Mesodermal cell (in vitro differentiated cells): ENCODE measurements around the gene FAM50A.

Source experiments
- H3K27ac ChIP-seq: 2 replicates; pipeline ENCODE4 v1.7.0; 2013; ENCODE audit warnings: mild to moderate bottlenecking, low read depth, low read length, moderate library complexity; ENCODE audit not compliant: severe bottlenecking
- H3K36me3 ChIP-seq: 2 replicates; pipeline ENCODE4 v1.7.1; 2013; ENCODE audit warnings: mild to moderate bottlenecking, low read length, moderate library complexity; ENCODE audit not compliant: control insufficient read depth, insufficient read depth
- H3K4me1 ChIP-seq: one replicate; pipeline ENCODE4 v1.7.1; 2013; ENCODE audit warnings: mild to moderate bottlenecking, low read length; ENCODE audit not compliant: insufficient read depth, control insufficient read depth, poor library complexity, severe bottlenecking
- H3K4me3 ChIP-seq: 2 replicates; pipeline ENCODE4 v1.7.0; 2013; ENCODE audit warnings: low read length, control low read depth, mild to moderate bottlenecking; ENCODE audit not compliant: insufficient read depth, poor library complexity, severe bottlenecking; ENCODE audit errors: extremely low read depth
- H3K9me3 ChIP-seq: 2 replicates; pipeline ENCODE4 v1.7.1; 2013; ENCODE audit warnings: mild to moderate bottlenecking, low read length, moderate library complexity; ENCODE audit not compliant: control insufficient read depth
- WGBS, 2 experiments: methylation state at CpG; one replicate each; pipeline ENCODE4 v1.1.5; 2013; ENCODE audit warnings: missing lambda C conversion rate in 2 of 2; ENCODE audit not compliant: insufficient coverage in 2 of 2; 5-methylcytosine and 5-hydroxymethylcytosine counted together

The FAM50A gene

DNA sequence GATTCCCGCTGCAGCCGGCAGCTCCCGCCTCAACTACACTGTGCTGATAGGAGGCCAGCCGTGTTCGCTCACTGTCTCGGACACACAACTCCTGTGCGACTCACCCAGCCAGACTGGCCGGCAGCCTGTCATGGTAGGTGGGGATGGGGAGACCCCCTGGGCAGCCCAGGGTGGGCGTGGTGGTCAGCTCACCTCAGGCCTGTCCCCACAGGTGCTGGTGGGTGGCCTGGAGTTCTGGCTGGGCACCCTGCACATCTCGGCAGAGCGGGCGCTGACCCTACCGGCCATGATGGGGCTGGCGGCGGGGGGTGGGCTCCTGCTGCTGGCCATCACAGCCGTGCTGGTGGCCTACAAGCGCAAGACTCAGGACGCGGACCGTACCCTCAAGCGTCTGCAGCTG lies 23.6 kb downstream of the FAM50A start:
- 96 to 100% methylated on average over 4 to 9 of the region's 21 CpGs for WGBS, 2 experiments
- H3K36me3 ChIP-seq, result peaks cover 49% of the 10 kb centered on the region
- no peak overlapping the region for H3K4me3 ChIP-seq
- H3K27ac ChIP-seq, result no peak overlapping the region
- H3K4me1 ChIP-seq, result no peaks in the 10 kb centered on the region
- no peaks in the 10 kb centered on the region for H3K9me3 ChIP-seq

- Histone ChIP-seq H3K27ac (no peak overlapping the region), H3K9me3 (no peaks in the 10 kb centered on the region), H3K4me3 (no peak overlapping the region), H3K36me3 (peaks cover 42% of the 10 kb centered on the region), H3K4me1 (no peaks in the 10 kb centered on the region)
- 98% methylated on average over 10 to 17 of the region's 23 CpGs for WGBS, 2 experiments
These were observed 24.3 kb downstream of the FAM50A start for GRCh38 chrX:154468217-154468616.

DNA sequence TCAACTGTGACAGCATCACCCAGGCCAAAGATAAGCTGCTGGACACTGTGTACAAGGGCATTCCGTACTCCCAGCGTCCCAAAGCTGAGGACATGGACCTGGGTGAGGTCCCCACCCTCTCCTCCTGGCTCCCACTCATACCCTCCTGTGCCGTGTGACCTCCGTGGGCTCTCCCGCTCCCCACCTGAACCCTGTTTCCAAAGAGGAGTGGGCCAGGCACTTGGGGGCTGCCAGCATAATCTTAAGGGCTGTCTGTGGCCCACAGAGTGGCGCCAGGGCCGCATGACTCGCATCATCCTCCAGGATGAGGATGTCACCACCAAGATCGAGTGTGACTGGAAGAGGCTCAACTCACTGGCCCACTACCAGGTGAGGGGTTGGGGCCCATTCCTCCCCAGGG lies 25.2 kb downstream of the FAM50A start:
- Histone ChIP-seq H3K9me3 (no peaks in the 10 kb centered on the region), H3K36me3 (peaks cover 41% of the 10 kb centered on the region), H3K4me3 (no peak overlapping the region), H3K27ac (no peak overlapping the region), H3K4me1 (no peaks in the 10 kb centered on the region)
- 100% methylated on average over 3 of the region's 9 CpGs; no CpG with 5 or more reads in 1 of the 2 experiments for WGBS, 2 experiments

- H3K27ac ChIP-seq, result no peak overlapping the region
- H3K4me1 ChIP-seq, result no peaks in the 10 kb centered on the region
- no peaks in the 10 kb centered on the region for H3K9me3 ChIP-seq
- WGBS, 2 experiments, result 97 to 100% methylated on average over 12 to 14 of the region's 18 CpGs
- H3K4me3 ChIP-seq, result no peak overlapping the region
- H3K36me3 ChIP-seq, result peaks cover 33% of the 10 kb centered on the region
These were observed 25.9 kb downstream of the FAM50A start for GRCh38 chrX:154469880-154470279.

GRCh38 chrX:154470434-154470833 lies 26.5 kb downstream of the FAM50A start:
- Histone ChIP-seq H3K27ac (no peak overlapping the region), H3K4me1 (no peaks in the 10 kb centered on the region), H3K9me3 (no peaks in the 10 kb centered on the region), H3K36me3 (peaks cover 32% of the 10 kb centered on the region), H3K4me3 (no peak overlapping the region)
- 94 to 97% methylated on average over 11 to 12 of the region's 14 CpGs for WGBS, 2 experiments

- H3K27ac ChIP-seq, result no peak overlapping the region
- H3K9me3 ChIP-seq, result no peaks in the 10 kb centered on the region
- WGBS, 2 experiments, result 95 to 99% methylated on average over 14 to 16 of the region's 23 CpGs
- no peak overlapping the region for H3K4me3 ChIP-seq
- peaks cover 32% of the 10 kb centered on the region for H3K36me3 ChIP-seq
- no peaks in the 10 kb centered on the region for H3K4me1 ChIP-seq
These were observed 27.1 kb downstream of the FAM50A start for GRCh38 chrX:154470914-154471568.

- no peak overlapping the region for H3K4me3 ChIP-seq
- H3K36me3 ChIP-seq, result peaks cover 29% of the 10 kb centered on the region
- no peaks in the 10 kb centered on the region for H3K4me1 ChIP-seq
- WGBS, 2 experiments, result 83 to 88% methylated on average over 1 of the region's 23 CpGs
- H3K9me3 ChIP-seq, result no peaks in the 10 kb centered on the region
- H3K27ac ChIP-seq, result no peak overlapping the region
These were observed 28.1 kb downstream of the FAM50A start for GRCh38 chrX:154471839-154472684.

DNA sequence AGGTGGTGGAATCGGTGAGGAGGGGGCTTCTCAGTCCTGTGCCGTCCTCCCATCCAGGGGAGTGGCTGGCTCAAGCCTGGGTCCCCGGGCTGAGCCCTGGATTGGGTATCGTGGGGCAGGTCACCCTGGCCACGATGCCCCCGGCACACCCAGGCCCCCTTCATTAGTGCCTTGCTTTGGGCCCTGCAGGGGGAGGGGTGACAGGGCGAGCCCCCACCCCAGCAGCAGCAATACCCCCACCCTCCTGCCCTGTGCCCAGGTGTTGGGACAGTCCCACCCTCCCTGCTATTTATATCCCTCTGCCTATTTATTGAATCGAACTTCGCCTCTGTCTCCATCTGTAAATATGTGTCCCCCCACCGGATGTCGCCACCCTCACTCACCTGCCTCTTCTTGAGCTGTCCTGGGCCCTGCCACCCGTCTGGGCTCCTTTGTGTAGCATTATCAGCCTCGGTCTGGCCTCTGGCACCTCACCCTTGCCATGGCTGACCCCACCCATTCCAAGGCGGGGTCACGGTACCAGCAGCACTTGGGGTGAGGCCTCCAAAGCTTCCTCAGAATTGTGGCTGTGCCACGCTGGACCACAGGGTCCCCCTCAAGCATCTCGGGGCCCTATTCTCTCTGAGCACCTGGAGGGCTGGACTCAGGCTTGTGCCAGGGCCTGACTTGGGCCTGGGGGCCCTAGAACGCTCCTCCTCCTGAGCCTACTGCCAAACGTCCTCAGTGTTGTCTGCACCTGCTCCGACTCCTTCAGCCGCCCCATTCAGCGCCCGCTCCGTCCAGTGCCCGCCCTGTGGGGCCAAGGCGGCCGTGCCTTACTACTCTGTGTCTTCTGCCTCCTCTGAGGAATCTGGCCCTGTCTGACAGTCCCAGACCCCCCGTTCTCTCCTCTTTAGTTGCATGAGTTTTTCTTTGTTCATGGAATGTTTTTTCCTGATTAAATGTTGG lies 29.0 kb downstream of the FAM50A start:
- whole genome bisulfite sequencing, 2 experiments, result 91 to 93% methylated on average over 16 to 17 of the region's 28 CpGs
- Histone ChIP-seq H3K27ac (no peak overlapping the region), H3K9me3 (no peaks in the 10 kb centered on the region), H3K4me3 (no peak overlapping the region), H3K36me3 (peaks cover 29% of the 10 kb centered on the region), H3K4me1 (no peaks in the 10 kb centered on the region)

GRCh38 chrX:154473683-154474082 lies 29.7 kb downstream of the FAM50A start:
- WGBS, 2 experiments, result 80% methylated on average over 1 of the region's 7 CpGs; no CpG with 5 or more reads in 1 of the 2 experiments
- H3K4me1 ChIP-seq, result no peaks in the 10 kb centered on the region
- no peak overlapping the region for H3K27ac ChIP-seq
- H3K9me3 ChIP-seq, result no peaks in the 10 kb centered on the region
- H3K36me3 ChIP-seq, result peaks cover 22% of the 10 kb centered on the region
- H3K4me3 ChIP-seq, result no peak overlapping the region

GRCh38 chrX:154476821-154477220 lies 32.9 kb downstream of the FAM50A start:
- H3K27ac ChIP-seq, result no peak overlapping the region
- WGBS, 2 experiments, result 90 to 92% methylated on average over 2 to 4 of the region's 8 CpGs
- peaks cover 5% of the 10 kb centered on the region for H3K36me3 ChIP-seq
- H3K9me3 ChIP-seq, result no peaks in the 10 kb centered on the region
- no peaks in the 10 kb centered on the region for H3K4me1 ChIP-seq
- no peak overlapping the region for H3K4me3 ChIP-seq
